Loucy (cell line): ENCODE results near the gene FBXO22.

Experiments used
- H2AFZ ChIP-seq: fragments of 200-600 bp; sonication (generic); 2 replicates; pipeline ENCODE4 v1.6.0; 2016; ENCODE audit warnings: antibody characterized with exemption, mild to moderate bottlenecking, low read length, moderate library complexity
- H3F3A ChIP-seq: fragments of 200-600 bp; 2 replicates; pipeline ENCODE4 v1.6.0; 2016; ENCODE audit warnings: antibody characterized with exemption, low read depth, mild to moderate bottlenecking
- H3K27me3 ChIP-seq: fragments of 200-600 bp; sonication (generic); 2 replicates; pipeline ENCODE4 v1.6.1; 2014; ENCODE audit warnings: low read length, mild to moderate bottlenecking; ENCODE audit not compliant: insufficient read depth, poor library complexity, severe bottlenecking
- H3K36me3 ChIP-seq: fragments of 200-600 bp; sonication (generic); 2 replicates; pipeline ENCODE4 v1.6.1; 2016; ENCODE audit warnings: low read length; ENCODE audit not compliant: insufficient read depth
- H3K4me1 ChIP-seq: fragments of 200-600 bp; sonication (generic); 2 replicates; pipeline ENCODE4 v1.5.1; 2014; ENCODE audit warnings: low read length, mild to moderate bottlenecking; ENCODE audit not compliant: insufficient read depth, poor library complexity, severe bottlenecking
- H3K4me2 ChIP-seq: fragments of 200-600 bp; sonication (generic); 2 replicates; pipeline ENCODE4 v1.6.0; 2014; ENCODE audit warnings: antibody characterized with exemption, low read length, low read depth, mild to moderate bottlenecking; ENCODE audit not compliant: poor library complexity, severe bottlenecking
- H3K4me3 ChIP-seq: fragments of 200-600 bp; sonication (generic); 2 replicates; pipeline ENCODE4 v1.5.1; 2014; ENCODE audit warnings: low read length, mild to moderate bottlenecking, mixed read lengths; ENCODE audit not compliant: poor library complexity, severe bottlenecking
- H3K79me2 ChIP-seq: fragments of 200-600 bp; sonication (generic); 2 replicates; pipeline ENCODE4 v1.6.1; 2014; ENCODE audit warnings: low read length; ENCODE audit not compliant: insufficient read depth
- H3K9ac ChIP-seq: fragments of 200-600 bp; sonication (generic); 2 replicates; pipeline ENCODE4 v1.6.0; 2014; ENCODE audit warnings: mild to moderate bottlenecking, low read depth, low read length, moderate library complexity; ENCODE audit not compliant: poor library complexity, severe bottlenecking
- H3K9me2 ChIP-seq: fragments of 200-600 bp; sonication (generic); replicated peaks from 2 replicates; pipeline ENCODE4 v1.6.1; 2016; ENCODE audit warnings: low read depth, low read length, mixed read lengths
- H3K9me3 ChIP-seq: fragments of 200-600 bp; sonication (generic); 2 replicates; pipeline ENCODE4 v1.6.1; 2014; ENCODE audit warnings: mild to moderate bottlenecking, antibody characterized with exemption, low read length, low read depth; ENCODE audit not compliant: insufficient read depth
- H4K20me1 ChIP-seq: fragments of 200-600 bp; sonication (generic); 2 replicates; pipeline ENCODE4 v1.6.0; 2014; ENCODE audit warnings: antibody characterized with exemption, low read length, mild to moderate bottlenecking; ENCODE audit not compliant: insufficient read depth, poor library complexity, severe bottlenecking
- EZH2phosphoT487 ChIP-seq: fragments of 200-600 bp; IDR thresholded peaks from 2 replicates; pipeline ENCODE4 v1.6.1; 2018; ENCODE audit warnings: antibody characterized with exemption, mild to moderate bottlenecking, moderate library complexity, borderline replicate concordance
- TF ChIP-seq, protein P1 (sequence below): fragments of 200-600 bp; sonication (generic); conservative IDR thresholded peaks from 2 replicates; pipeline ENCODE4 v1.5.1; 2014; ENCODE audit warnings: mild to moderate bottlenecking, antibody characterized with exemption, low read length

The FBXO22 gene

DNA sequence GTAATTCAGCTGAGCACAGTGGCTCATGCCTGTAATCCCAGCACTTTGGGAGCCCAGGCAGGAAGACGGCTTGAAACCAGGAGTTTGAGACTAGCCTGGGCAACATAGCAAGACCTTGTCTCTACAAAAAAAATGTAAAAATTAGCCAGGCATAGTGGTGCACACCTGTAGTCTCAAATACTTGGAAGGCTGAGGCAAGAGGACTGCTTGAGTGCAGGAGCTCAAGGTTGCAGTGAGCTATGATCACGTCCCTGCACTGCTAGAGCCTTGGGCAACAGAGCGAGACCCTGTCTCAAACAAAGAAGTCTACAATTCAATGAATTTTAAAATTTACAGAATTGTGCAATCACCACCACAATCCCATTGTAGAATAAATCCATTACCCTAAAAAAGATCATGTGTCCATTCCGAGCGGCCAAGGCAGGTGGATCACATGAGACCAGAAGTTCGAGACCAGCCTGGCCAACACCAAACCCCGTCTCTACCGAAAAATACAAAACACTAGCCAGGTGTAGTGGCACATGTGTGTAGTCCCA lies 45.2 kb downstream of the FBXO22 start:
- no peaks in the 10 kb centered on the region for H3K36me3 ChIP-seq
- H3F3A ChIP-seq = no peaks in the 10 kb centered on the region
- H3K9me3 ChIP-seq = no peaks in the 10 kb centered on the region
- no peak overlapping the region for H3K9ac ChIP-seq
- H3K4me2 ChIP-seq = no peak overlapping the region
- H3K79me2 ChIP-seq = no peaks in the 10 kb centered on the region
- H3K4me3 ChIP-seq = no peak overlapping the region
- no peaks in the 10 kb centered on the region for H3K27me3 ChIP-seq
- H3K9me2 ChIP-seq = no peaks in the 10 kb centered on the region
- no peak for TF ChIP-seq EZH2phosphoT487
- TF ChIP-seq, protein P1, sequence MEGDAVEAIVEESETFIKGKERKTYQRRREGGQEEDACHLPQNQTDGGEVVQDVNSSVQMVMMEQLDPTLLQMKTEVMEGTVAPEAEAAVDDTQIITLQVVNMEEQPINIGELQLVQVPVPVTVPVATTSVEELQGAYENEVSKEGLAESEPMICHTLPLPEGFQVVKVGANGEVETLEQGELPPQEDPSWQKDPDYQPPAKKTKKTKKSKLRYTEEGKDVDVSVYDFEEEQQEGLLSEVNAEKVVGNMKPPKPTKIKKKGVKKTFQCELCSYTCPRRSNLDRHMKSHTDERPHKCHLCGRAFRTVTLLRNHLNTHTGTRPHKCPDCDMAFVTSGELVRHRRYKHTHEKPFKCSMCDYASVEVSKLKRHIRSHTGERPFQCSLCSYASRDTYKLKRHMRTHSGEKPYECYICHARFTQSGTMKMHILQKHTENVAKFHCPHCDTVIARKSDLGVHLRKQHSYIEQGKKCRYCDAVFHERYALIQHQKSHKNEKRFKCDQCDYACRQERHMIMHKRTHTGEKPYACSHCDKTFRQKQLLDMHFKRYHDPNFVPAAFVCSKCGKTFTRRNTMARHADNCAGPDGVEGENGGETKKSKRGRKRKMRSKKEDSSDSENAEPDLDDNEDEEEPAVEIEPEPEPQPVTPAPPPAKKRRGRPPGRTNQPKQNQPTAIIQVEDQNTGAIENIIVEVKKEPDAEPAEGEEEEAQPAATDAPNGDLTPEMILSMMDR = no peak
- peaks cover 7% of the 10 kb centered on the region for H3K4me1 ChIP-seq
- no peak overlapping the region for H2AFZ ChIP-seq
- no peaks in the 10 kb centered on the region for H4K20me1 ChIP-seq

DNA sequence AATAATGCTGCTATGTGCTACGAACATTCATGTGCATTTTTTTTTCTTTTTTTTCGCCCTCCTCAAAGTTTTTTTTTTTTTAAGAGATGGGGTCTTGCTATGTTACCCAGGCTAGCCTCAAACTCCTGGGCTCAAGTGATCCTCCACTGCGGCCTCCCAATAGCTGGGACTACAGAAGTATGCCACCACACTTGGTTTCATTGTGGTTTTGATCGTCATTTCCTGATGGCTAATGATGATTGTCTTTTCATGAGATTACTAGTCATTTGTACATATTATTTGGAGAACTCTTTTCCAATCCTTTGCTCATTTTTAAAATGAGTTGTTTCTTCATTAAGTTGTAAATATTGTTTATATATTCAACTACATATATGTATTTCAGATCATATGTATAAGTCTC lies 48.8 kb downstream of the FBXO22 start:
- no peaks in the 10 kb centered on the region for H3K9me3 ChIP-seq
- H3K36me3 ChIP-seq = no peaks in the 10 kb centered on the region
- H3K4me3 ChIP-seq = no peak overlapping the region
- H2AFZ ChIP-seq = no peak overlapping the region
- TF ChIP-seq EZH2phosphoT487 = no peak
- TF ChIP-seq, protein P1 = no peak
- H3K27me3 ChIP-seq = no peaks in the 10 kb centered on the region
- no peaks in the 10 kb centered on the region for H3K9me2 ChIP-seq
- H3K4me1 ChIP-seq = peaks cover 7% of the 10 kb centered on the region
- H3K9ac ChIP-seq = no peak overlapping the region
- H3K79me2 ChIP-seq = no peaks in the 10 kb centered on the region
- no peaks in the 10 kb centered on the region for H3F3A ChIP-seq
- peak overlapping the region; percentile 9 for H3K4me2 ChIP-seq
- no peaks in the 10 kb centered on the region for H4K20me1 ChIP-seq

DNA sequence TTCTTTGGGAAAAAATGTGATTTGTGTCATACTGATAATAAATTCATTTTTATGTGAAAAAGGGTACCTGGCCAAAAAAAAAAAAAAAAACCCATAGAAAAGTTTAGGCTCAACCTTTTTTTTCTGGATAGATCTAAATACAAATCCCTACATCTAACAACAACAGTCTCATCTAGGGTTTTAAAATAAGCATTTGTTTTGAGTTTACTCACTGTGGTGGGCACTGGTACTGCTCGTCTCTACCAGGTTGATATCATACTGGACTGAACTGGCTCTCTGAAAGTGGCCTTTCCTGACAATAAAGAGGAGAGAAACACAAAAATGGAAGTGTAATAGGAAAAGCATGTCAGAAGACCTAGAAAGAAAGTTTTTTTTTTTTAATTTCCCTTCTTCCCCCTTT lies 52.0 kb downstream of the FBXO22 start:
- H3K4me2 ChIP-seq = no peak overlapping the region
- no peak overlapping the region for H3K9ac ChIP-seq
- no peak overlapping the region for H3K4me3 ChIP-seq
- no peaks in the 10 kb centered on the region for H3K36me3 ChIP-seq
- no peaks in the 10 kb centered on the region for H3F3A ChIP-seq
- peaks cover 7% of the 10 kb centered on the region for H3K4me1 ChIP-seq
- no peak for TF ChIP-seq EZH2phosphoT487
- TF ChIP-seq, protein P1 = peak; percentile 21; the same call in 1 of the 2 replicates
- no peaks in the 10 kb centered on the region for H3K79me2 ChIP-seq
- no peaks in the 10 kb centered on the region for H4K20me1 ChIP-seq
- no peaks in the 10 kb centered on the region for H3K9me3 ChIP-seq
- H2AFZ ChIP-seq = no peak overlapping the region
- no peaks in the 10 kb centered on the region for H3K27me3 ChIP-seq
- H3K9me2 ChIP-seq = no peaks in the 10 kb centered on the region
